Measurements from ENCODE around the gene SCN5A.

Gene SCN5A

DNA sequence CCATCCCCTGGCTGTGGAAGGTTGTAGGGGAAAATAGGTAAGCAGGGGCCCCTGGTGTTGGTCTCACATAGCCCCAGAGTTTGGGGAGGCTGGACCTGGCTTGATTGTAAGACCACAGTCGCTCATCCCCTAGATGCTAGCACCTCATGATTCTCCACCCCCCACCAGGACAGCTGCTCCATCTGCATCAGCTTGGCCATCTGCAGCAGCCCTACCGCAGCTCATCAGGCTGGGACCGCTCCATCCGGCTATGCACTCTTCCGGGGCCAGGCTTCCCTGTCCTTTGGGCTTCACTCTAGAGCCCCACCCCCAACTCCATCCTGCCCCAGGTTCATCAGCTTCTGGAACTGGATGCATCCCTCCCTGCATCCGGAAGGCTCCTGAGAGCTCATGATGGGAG lies 12.6 kb downstream of the SCN5A start:
- Histone ChIP-seq H4K8ac (ENCODE audit: low read depth, low read length) (no peak overlapping the region), H2AK5ac (ENCODE audit: low read length) (no peak overlapping the region), H3K79me1 (ENCODE audit: low read length) (no peaks in the 10 kb centered on the region), H3K23ac (ENCODE audit: low read length) (no peak overlapping the region), H3K27ac (ENCODE audit: low read depth, low read length) (no peak overlapping the region), H4K5ac (ENCODE audit: low read length) (no peak overlapping the region), H3K36me3 (ENCODE audit: control insufficient read depth, insufficient read depth, low read length) (no peaks in the 10 kb centered on the region), H2BK5ac (ENCODE audit: low read length) (no peak overlapping the region), H3K4me1 (ENCODE audit: control insufficient read depth, low read depth, low read length) (peaks cover 8% of the 10 kb centered on the region), H3K79me2 (ENCODE audit: control insufficient read depth, insufficient read depth, low read length) (no peaks in the 10 kb centered on the region), H2BK120ac (ENCODE audit: low read depth, low read length) (no peak overlapping the region), H3K4me3 (ENCODE audit: low read length) (no peak overlapping the region), H2BK15ac (replicated peaks; ENCODE audit: low read depth) (no peak overlapping the region), H3K4me2 (ENCODE audit: low read length) (no peak overlapping the region), H3K4ac (ENCODE audit: low read depth, low read length) (no peak overlapping the region), H3K9ac (ENCODE audit: low read length) (no peak overlapping the region), H3K27me3 (ENCODE audit: insufficient read depth, low read length, poor library complexity) (no peaks in the 10 kb centered on the region), H3K18ac (ENCODE audit: low read length) (no peak overlapping the region), H3K56ac (ENCODE audit: low read length) (no peak overlapping the region)
- WGBS (ENCODE audit: extremely low coverage, insufficient coverage, low lambda C conversion rate), result no CpG with 5 or more reads among the region's 6 CpGs
- DNase-seq, result no peak

DNA sequence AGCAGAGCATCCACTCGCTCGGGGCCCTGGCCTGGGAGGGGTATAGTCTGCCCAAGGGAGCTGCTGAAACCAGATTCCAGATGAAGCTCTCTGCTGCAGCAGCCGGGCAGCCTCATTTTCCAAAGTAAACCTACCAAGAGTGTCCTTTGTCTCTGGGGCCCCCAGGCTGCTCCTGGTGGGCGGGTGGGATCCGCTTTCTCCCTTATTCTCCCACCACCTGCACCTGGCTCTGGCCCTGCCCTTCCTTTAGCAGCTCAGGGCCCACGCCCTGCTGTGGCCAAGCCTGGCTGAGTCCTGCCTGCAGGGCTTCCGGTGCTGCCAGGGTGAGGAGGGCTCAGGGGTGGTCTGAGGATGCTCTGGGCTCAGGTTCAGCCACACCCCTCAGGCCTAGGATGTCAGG lies 13.0 kb downstream of the SCN5A start:
- no peak for DNase-seq
- Histone ChIP-seq H3K18ac (ENCODE audit: low read length) (no peak overlapping the region), H3K4ac (ENCODE audit: low read depth, low read length) (no peak overlapping the region), H3K27ac (ENCODE audit: low read depth, low read length) (no peak overlapping the region), H2BK120ac (ENCODE audit: low read depth, low read length) (no peak overlapping the region), H4K5ac (ENCODE audit: low read length) (no peak overlapping the region), H3K4me2 (ENCODE audit: low read length) (no peak overlapping the region), H3K79me1 (ENCODE audit: low read length) (no peaks in the 10 kb centered on the region), H3K36me3 (ENCODE audit: control insufficient read depth, insufficient read depth, low read length) (no peaks in the 10 kb centered on the region), H4K8ac (ENCODE audit: low read depth, low read length) (no peak overlapping the region), H3K79me2 (ENCODE audit: control insufficient read depth, insufficient read depth, low read length) (no peaks in the 10 kb centered on the region), H3K23ac (ENCODE audit: low read length) (no peak overlapping the region), H2BK5ac (ENCODE audit: low read length) (no peak overlapping the region), H2BK15ac (replicated peaks; ENCODE audit: low read depth) (no peak overlapping the region), H3K4me3 (ENCODE audit: low read length) (no peak overlapping the region), H2AK5ac (ENCODE audit: low read length) (no peak overlapping the region), H3K27me3 (ENCODE audit: insufficient read depth, low read length, poor library complexity) (no peaks in the 10 kb centered on the region), H3K9ac (ENCODE audit: low read length) (no peak overlapping the region), H3K56ac (ENCODE audit: low read length) (no peak overlapping the region), H3K4me1 (ENCODE audit: control insufficient read depth, low read depth, low read length) (peaks cover 8% of the 10 kb centered on the region)
- no CpG with 5 or more reads among the region's 7 CpGs for WGBS (ENCODE audit: extremely low coverage, insufficient coverage, low lambda C conversion rate)

DNA sequence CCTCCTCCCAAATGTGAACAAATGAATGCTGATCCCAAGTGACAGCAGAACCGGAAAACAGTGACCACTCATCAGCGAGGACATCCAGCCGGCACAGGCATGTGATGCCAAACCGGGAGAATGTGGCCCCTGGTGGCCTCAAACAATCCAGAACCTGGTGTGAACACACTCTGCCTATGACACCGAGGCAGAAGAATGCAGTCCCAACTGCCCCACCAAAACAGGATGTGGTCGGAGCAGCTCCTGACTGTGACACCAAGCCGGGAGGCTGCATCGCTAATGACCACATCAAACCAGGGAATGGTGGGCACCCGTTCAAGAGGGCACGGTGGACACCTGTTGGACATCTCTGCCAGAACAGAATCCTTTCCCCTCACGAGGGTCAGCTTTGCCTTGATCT lies 15.4 kb downstream of the SCN5A start:
- Histone ChIP-seq H2BK5ac (ENCODE audit: low read length) (no peak overlapping the region), H3K18ac (ENCODE audit: low read length) (no peak overlapping the region), H4K5ac (ENCODE audit: low read length) (no peak overlapping the region), H3K36me3 (ENCODE audit: control insufficient read depth, insufficient read depth, low read length) (no peaks in the 10 kb centered on the region), H3K27me3 (ENCODE audit: insufficient read depth, low read length, poor library complexity) (no peaks in the 10 kb centered on the region), H3K23ac (ENCODE audit: low read length) (no peak overlapping the region), H3K4me1 (ENCODE audit: control insufficient read depth, low read depth, low read length) (peaks cover 8% of the 10 kb centered on the region), H3K27ac (ENCODE audit: low read depth, low read length) (no peak overlapping the region), H4K8ac (ENCODE audit: low read depth, low read length) (no peak overlapping the region), H3K9ac (ENCODE audit: low read length) (no peak overlapping the region), H3K56ac (ENCODE audit: low read length) (no peak overlapping the region), H3K4ac (ENCODE audit: low read depth, low read length) (no peak overlapping the region), H2AK5ac (ENCODE audit: low read length) (no peak overlapping the region), H3K79me1 (ENCODE audit: low read length) (no peaks in the 10 kb centered on the region), H2BK120ac (ENCODE audit: low read depth, low read length) (no peak overlapping the region), H3K4me3 (ENCODE audit: low read length) (no peak overlapping the region), H3K4me2 (ENCODE audit: low read length) (no peak overlapping the region), H3K79me2 (ENCODE audit: control insufficient read depth, insufficient read depth, low read length) (no peaks in the 10 kb centered on the region), H2BK15ac (replicated peaks; ENCODE audit: low read depth) (no peak overlapping the region)
- DNase-seq, result peak; percentile 83
- WGBS (ENCODE audit: extremely low coverage, insufficient coverage, low lambda C conversion rate), result no CpG with 5 or more reads among the region's 11 CpGs

DNA sequence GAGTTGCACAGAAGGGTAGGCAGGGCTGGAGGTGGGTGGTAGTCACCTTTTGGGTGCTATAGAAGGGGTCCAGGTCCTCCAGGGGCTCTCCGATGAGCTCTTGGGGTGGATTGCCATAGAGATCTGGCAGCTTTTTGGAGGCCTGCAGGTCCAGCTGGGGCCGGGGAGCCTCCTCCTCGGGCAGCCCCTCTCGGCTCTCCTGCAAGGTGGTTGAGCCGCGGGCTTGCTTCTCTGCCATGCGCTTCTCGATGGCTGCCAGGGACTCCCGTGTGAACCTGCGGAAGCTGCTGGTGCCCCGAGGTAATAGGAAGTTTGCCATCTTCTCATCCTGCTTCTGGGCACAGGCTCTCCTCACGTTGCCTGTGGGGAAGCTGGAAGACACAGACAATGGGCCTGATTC lies 16.5 kb downstream of the SCN5A start:
- no peak overlapping the region for H2BK15ac ChIP-seq (replicated peaks; ENCODE audit: low read depth)
- H3K23ac ChIP-seq (ENCODE audit: low read length), result no peak overlapping the region
- H3K79me1 ChIP-seq (ENCODE audit: low read length), result no peaks in the 10 kb centered on the region
- H4K5ac ChIP-seq (ENCODE audit: low read length), result no peak overlapping the region
- no peak overlapping the region for H3K9ac ChIP-seq (ENCODE audit: low read length)
- no peaks in the 10 kb centered on the region for H3K79me2 ChIP-seq (ENCODE audit: control insufficient read depth, insufficient read depth, low read length)
- H2BK5ac ChIP-seq (ENCODE audit: low read length), result no peak overlapping the region
- no peak overlapping the region for H4K8ac ChIP-seq (ENCODE audit: low read depth, low read length)
- H3K18ac ChIP-seq (ENCODE audit: low read length), result no peak overlapping the region
- no peak overlapping the region for H2BK120ac ChIP-seq (ENCODE audit: low read depth, low read length)
- no peak overlapping the region for H3K4me3 ChIP-seq (ENCODE audit: low read length)
- peaks cover 8% of the 10 kb centered on the region for H3K4me1 ChIP-seq (ENCODE audit: control insufficient read depth, low read depth, low read length)
- no CpG with 5 or more reads among the region's 12 CpGs for WGBS (ENCODE audit: extremely low coverage, insufficient coverage, low lambda C conversion rate)
- no peak for DNase-seq
- no peaks in the 10 kb centered on the region for H3K36me3 ChIP-seq (ENCODE audit: control insufficient read depth, insufficient read depth, low read length)
- H3K4ac ChIP-seq (ENCODE audit: low read depth, low read length), result no peak overlapping the region
- no peak overlapping the region for H3K4me2 ChIP-seq (ENCODE audit: low read length)
- H3K27ac ChIP-seq (ENCODE audit: low read depth, low read length), result no peak overlapping the region
- no peak overlapping the region for H2AK5ac ChIP-seq (ENCODE audit: low read length)
- H3K27me3 ChIP-seq (ENCODE audit: insufficient read depth, low read length, poor library complexity), result no peaks in the 10 kb centered on the region
- no peak overlapping the region for H3K56ac ChIP-seq (ENCODE audit: low read length)

GRCh38 chr3:38630606-38631005 lies 18.9 kb downstream of the SCN5A start:
- Histone ChIP-seq H2BK15ac (replicated peaks; ENCODE audit: low read depth) (no peak overlapping the region), H3K4ac (ENCODE audit: low read depth, low read length) (no peak overlapping the region), H3K4me1 (ENCODE audit: control insufficient read depth, low read depth, low read length) (peaks cover 8% of the 10 kb centered on the region), H3K18ac (ENCODE audit: low read length) (no peak overlapping the region), H3K4me3 (ENCODE audit: low read length) (no peak overlapping the region), H3K9ac (ENCODE audit: low read length) (no peak overlapping the region), H3K79me1 (ENCODE audit: low read length) (no peaks in the 10 kb centered on the region), H2BK5ac (ENCODE audit: low read length) (no peak overlapping the region), H4K8ac (ENCODE audit: low read depth, low read length) (no peak overlapping the region), H3K56ac (ENCODE audit: low read length) (no peak overlapping the region), H4K5ac (ENCODE audit: low read length) (no peak overlapping the region), H2BK120ac (ENCODE audit: low read depth, low read length) (no peak overlapping the region), H3K4me2 (ENCODE audit: low read length) (no peak overlapping the region), H3K79me2 (ENCODE audit: control insufficient read depth, insufficient read depth, low read length) (no peaks in the 10 kb centered on the region), H2AK5ac (ENCODE audit: low read length) (no peak overlapping the region), H3K23ac (ENCODE audit: low read length) (no peak overlapping the region), H3K27me3 (ENCODE audit: insufficient read depth, low read length, poor library complexity) (no peaks in the 10 kb centered on the region), H3K36me3 (ENCODE audit: control insufficient read depth, insufficient read depth, low read length) (no peaks in the 10 kb centered on the region), H3K27ac (ENCODE audit: low read depth, low read length) (no peak overlapping the region)
- no CpG with 5 or more reads among the region's 5 CpGs for WGBS (ENCODE audit: extremely low coverage, insufficient coverage, low lambda C conversion rate)
- no peak for DNase-seq

- no peak overlapping the region for H2BK120ac ChIP-seq (ENCODE audit: low read depth, low read length)
- H4K5ac ChIP-seq (ENCODE audit: low read length), result no peak overlapping the region
- no peak for DNase-seq
- H3K56ac ChIP-seq (ENCODE audit: low read length), result no peak overlapping the region
- H3K9ac ChIP-seq (ENCODE audit: low read length), result no peak overlapping the region
- no peak overlapping the region for H3K4ac ChIP-seq (ENCODE audit: low read depth, low read length)
- H3K36me3 ChIP-seq (ENCODE audit: control insufficient read depth, insufficient read depth, low read length), result no peaks in the 10 kb centered on the region
- WGBS (ENCODE audit: extremely low coverage, insufficient coverage, low lambda C conversion rate), result no CpG with 5 or more reads among the region's 8 CpGs
- H3K18ac ChIP-seq (ENCODE audit: low read length), result no peak overlapping the region
- no peak overlapping the region for H3K27ac ChIP-seq (ENCODE audit: low read depth, low read length)
- H2AK5ac ChIP-seq (ENCODE audit: low read length), result no peak overlapping the region
- peaks cover 8% of the 10 kb centered on the region for H3K4me1 ChIP-seq (ENCODE audit: control insufficient read depth, low read depth, low read length)
- no peak overlapping the region for H3K4me3 ChIP-seq (ENCODE audit: low read length)
- H3K79me2 ChIP-seq (ENCODE audit: control insufficient read depth, insufficient read depth, low read length), result no peaks in the 10 kb centered on the region
- no peak overlapping the region for H3K23ac ChIP-seq (ENCODE audit: low read length)
- no peak overlapping the region for H2BK5ac ChIP-seq (ENCODE audit: low read length)
- H3K79me1 ChIP-seq (ENCODE audit: low read length), result no peaks in the 10 kb centered on the region
- H3K4me2 ChIP-seq (ENCODE audit: low read length), result no peak overlapping the region
- H2BK15ac ChIP-seq (replicated peaks; ENCODE audit: low read depth), result no peak overlapping the region
- H4K8ac ChIP-seq (ENCODE audit: low read depth, low read length), result no peak overlapping the region
- no peaks in the 10 kb centered on the region for H3K27me3 ChIP-seq (ENCODE audit: insufficient read depth, low read length, poor library complexity)
Observed at GRCh38 chr3:38630070-38630469, 19.4 kb downstream of the SCN5A start.
